GM18508 (cell line): Measurements from ENCODE around the gene IPO11.
"Not testable (repeated sequence)": the region's sequence is repeated elsewhere in the genome, so short reads cannot be mapped to it uniquely, and the experiment has no call there.

Source experiments
- ATAC-seq: cut with Tn5 transposase; IDR thresholded peaks from one replicate; pipeline ENCODE4 v1.9.1; 2021; ENCODE audit warnings: moderate number of reproducible peaks; ENCODE audit not compliant: insufficient read depth, unreplicated experiment

The IPO11 gene

DNA sequence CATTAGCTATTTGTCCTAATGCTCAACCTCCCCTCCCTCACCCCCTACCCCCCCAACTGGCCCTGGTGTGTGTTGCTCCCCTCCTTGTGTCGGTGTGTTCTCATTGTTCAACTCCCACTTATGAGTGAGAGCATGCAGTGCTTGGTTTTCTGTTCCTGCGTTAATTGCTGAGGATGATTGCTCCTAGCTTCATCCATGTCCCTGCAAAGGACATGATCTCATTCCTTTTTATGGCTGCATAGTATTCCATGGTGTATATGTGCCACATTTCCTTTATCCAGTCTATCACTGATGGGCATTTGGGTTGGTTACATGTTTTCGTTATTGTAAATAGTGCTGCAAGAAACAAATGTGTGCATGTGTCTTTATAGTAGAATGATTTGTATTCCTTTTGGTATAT is 153.2 kb downstream of the IPO11 start:
- ATAC-seq, result not testable (repeated sequence)

DNA sequence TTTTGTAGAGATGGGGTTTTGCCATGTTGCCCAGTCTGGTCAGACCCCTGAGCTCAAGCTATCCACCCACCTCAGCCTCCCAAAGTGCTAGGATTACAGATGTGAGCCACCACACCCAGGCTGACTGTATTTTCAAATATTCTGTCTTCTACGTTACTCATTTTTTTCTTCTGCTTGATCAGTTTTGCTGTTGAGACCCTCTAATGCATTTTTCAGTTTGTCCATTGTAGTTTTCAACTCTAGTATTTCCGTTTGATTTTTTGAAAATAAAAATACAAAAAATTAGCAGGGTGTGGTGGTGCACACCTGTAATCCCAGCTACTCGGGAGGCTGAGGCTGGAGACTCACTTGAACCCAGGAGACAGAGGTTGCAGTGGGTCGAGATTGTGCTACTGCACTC is 155.6 kb downstream of the IPO11 start:
- no peak for ATAC-seq

DNA sequence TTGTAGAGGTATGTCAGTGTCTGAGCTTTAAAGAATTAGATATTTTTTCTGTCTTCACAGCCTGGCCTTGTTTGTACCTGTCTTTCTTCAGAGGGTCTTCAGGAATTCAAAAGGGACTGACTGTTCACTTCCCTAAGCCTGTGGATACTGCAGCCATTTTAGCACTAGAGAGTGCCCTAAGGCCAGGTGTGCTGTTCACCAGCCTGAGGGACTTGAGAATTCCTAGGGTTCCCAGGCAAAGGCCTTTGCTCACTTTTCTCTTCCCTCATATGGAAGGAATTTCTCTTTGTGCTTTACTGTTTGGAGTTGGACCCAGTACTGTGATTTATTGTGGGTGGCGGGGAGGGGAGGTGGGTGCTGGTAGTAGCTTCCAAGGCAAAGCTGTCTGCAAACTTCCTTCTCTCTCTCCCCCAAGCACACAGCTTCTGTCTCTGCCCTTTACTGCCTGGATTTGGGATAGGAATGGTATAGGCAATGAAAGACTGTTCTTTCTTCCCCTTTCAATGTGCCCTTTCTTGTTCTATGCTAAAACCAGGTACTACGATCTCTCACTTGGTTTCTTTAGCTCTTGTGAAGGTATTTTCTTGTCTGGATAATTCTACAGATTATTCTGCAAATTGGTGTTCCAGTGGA is 156.4 kb downstream of the IPO11 start:
- ATAC-seq, result no peak

- no peak for ATAC-seq
Observed at GRCh38 chr5:62569470-62569869, 156.9 kb downstream of the IPO11 start.

DNA sequence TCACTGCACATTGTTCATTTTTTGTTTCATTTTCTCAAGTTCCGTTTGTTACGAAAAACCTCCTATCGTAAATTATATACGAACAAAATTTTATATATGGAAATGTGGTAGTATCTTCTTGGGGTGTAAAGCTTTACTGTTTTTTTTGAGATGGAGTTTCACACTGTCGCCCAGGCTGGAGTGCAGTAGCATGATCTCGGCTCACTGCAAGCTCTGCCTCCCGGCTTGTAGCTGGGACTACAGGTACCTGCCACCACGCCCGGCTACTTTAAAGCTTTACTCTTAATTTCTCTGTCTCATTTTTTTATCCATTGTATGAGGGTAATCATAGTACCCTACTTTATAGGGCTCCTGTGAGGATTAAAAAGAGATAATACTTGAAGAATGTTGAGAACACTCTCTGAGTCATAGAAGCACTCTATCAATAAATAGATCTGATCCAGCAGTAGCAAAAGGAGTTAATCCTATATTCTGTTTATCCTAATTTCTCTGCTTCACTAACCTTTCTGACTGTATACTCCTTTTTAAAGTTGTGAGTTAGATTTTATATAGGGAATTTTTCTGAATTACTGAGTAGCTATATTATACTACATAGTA is 160.5 kb downstream of the IPO11 start:
- ATAC-seq, result no peak

DNA sequence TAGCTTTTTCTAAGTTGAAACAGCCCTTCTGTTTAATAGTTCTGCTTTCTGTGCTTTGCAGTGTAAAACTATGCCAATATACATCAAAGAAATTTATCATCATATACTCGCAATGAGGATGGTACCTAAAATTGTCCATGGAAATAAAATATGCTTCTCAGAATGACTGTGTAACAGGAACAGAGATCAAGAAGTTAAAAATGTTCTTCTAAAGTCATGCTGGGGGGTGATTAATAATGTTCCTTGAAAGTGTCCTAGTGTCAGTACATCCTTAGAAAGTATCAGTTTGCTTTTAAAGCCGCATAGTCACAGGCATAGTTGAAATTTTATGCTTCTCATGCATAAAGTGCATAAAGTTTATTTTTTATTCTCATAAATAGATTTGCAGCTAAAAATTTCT is 162.0 kb downstream of the IPO11 start:
- peak; percentile 34 for ATAC-seq

DNA sequence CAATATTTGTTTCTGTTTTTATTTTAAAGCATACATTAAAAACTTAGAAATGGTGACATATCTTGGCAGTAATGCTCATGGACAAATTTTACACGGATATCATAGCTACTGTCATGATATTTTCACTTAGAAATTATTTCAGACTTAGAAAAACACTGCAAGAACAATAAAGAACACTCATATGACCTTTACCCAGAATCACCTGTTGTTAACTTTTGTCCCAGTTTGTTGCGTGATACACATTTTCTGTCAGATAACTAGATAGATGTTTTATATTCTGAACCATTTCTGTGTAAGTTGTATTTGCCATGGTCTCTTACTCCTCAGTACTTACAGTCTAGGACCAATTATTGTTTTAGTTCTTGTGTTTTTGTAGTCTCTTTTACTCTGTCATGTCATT is 162.5 kb downstream of the IPO11 start:
- ATAC-seq, result no peak

DNA sequence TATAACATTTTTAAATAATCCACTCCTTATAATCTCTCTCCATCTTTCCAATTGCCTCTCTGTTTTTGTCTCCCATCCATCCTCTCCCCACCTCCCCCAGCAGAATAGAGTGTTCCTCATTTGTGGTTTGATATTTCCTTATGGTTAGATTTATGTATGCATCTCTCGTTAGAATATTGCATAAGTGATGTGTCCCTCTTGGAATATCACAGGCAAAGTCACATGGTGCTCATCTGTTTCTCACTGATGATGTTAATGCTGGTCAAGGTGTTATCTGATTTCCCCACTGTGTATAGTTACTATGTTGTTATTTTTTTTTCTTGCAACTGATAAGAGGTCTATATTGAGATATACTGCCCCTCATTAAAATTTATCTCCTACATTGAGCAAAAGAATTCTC is 162.9 kb downstream of the IPO11 start:
- ATAC-seq, result no peak

GRCh38 chr5:62576570-62577170 is 164.1 kb downstream of the IPO11 start:
- no peak for ATAC-seq

DNA sequence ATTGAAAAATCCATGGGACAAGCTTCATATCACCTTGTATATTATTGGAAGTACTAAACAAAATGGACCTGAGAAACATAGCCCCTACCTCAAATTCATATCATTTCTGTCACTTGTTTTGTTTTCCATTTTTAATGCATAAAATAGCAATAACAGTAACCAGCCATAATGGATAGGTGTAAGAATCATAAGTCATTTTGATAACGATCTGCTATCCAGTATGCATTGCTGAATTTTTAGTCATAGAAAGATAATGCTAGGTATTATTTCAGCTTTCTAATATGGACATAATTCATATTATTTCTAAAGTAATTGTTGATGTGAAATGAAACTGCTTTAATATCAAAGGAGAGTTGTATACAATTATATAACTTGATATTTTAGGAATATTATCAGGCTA is 164.9 kb downstream of the IPO11 start:
- ATAC-seq, result no peak

- peak; percentile 92 for ATAC-seq
Observed at GRCh38 chr5:62578540-62578939, 166.0 kb downstream of the IPO11 start, which contains the start of gene LRRC70. LRRC70 (plus strand) TSS chr5:62578819; CDS start chr5:62579439, 620 bp downstream.

GRCh38 chr5:62579761-62580160 is 167.2 kb downstream of the IPO11 start:
- no peak for ATAC-seq

DNA sequence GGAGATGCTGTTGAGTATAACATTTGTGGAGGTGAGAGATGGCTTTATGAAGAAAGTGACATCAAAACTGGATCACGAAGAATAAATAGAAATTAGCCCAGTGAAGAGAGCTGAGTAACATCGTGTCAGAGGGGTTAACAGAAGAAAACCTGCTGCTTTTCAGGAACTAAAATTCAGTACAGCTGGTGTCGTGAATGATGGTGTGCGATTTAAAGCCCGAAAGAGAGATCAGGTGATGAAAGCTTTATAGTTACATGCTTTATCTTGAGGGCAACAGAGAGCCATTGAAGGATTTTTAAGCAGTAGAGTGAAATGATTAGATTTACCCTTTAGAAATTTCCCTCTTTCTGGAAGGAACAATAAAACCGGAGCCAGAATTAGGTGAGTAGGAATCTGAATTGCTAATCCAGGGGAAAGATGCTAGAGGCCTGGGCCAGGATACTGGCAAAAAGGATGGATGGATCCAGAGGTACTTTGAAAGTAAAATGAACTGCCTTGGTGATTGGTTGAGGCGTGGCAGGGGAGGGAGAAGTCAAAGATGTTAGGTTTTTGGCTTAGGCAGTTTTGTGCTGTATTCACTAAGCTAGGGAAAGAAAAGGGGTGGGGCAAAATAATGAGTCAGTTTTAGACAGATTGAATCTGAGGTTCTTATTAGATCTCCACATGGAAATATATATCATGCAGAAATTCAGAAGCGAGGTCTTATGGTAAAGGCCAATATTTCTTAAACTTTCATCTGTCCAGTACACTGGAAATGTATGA is 169.5 kb downstream of the IPO11 start:
- ATAC-seq, result no peak

DNA sequence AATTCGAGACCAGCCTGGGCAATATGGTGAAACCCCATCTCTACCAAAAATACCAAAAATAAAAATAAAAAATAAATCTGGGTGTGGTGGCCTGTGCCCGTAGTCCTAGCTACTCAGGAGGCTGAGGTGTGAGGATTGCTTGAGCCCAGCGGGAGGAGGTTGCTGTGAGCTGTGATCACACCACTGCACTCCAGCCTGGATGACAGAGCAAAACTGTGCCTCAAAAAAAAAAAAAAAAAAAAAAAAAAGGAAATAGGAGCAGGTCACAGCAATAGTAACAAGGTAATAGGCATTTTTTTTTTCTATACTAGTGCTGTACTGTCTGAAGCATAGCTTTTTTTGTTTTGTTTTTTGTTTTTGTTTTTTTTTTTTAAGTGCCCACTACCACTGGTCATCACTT is 171.8 kb downstream of the IPO11 start:
- ATAC-seq, result no peak

- no peak for ATAC-seq
Observed at GRCh38 chr5:62585306-62585705, 172.7 kb downstream of the IPO11 start.

DNA sequence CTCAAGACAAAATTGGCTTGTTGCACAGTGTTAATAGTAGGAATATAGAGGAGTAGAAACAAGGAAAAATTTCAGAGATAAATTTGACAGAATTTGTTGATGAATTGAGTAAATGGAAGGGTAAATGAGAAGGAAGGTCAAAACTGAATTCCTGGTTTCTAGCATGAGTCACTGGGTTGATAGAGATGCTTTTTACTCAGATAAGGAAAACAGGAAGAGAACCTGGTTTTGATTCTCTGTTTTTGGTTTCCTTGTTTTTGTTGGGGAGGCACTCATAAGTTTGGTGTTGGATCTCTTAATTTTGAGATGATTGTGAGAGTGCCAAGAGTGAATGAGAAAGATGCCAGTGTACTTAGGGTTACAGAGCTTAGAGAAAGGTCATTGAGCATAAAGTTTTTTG is 173.2 kb downstream of the IPO11 start:
- ATAC-seq, result no peak

DNA sequence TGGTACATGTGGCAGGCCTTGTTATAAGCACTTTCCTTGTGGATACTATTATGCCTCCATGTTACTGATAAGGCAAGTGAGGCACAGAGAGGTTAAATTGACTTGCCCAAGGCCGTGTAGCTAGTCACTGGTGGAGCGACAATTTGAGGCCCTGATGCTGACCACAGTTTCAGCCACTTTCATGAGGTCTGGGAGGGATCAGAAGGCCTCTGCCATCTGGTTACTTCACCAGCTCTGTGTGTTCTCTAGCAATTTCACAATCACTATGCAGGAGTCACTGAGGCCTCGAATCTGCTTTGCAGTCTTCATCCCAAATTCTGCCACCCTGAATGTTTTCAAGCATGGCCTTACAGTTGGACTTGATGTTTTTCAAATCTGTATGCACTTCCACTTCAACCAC is 175.2 kb downstream of the IPO11 start:
- no peak for ATAC-seq

DNA sequence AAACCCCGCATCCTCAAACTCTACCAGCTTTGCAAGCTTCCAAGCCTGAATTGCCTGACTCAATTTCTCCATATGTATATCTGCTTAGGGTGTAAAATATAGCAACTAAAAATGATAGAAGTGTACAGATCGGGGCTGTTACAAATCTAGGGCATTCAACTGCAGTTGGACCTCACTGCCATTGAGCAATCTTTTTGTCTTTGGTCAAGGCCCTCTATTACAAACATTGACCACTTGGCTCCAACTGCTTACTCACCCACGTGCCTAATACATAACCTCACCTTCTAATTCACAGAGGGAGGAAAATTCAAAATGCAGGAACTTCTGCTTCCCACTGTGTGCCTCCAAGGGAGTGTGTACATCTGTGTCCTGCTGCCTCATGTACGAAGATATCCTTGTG is 176.1 kb downstream of the IPO11 start:
- no peak for ATAC-seq

GRCh38 chr5:62589504-62589903 is 176.9 kb downstream of the IPO11 start:
- no peak for ATAC-seq

- no peak for ATAC-seq
Observed at GRCh38 chr5:62590387-62590786, 177.8 kb downstream of the IPO11 start.

- no peak for ATAC-seq
Observed at GRCh38 chr5:62592558-62592957, 180.0 kb downstream of the IPO11 start.
